DLD1 (cell line): ENCODE data around the gene ANLN.

ENCODE experiments used
- in situ Hi-C: cut with HindIII; loops from 2 replicates; pipeline ENCODE4 v1.10.0; 2017; ENCODE audit warnings: low sequenced_read_pairs

The ANLN gene

GRCh38 chr7:36407636-36408550 lies 18.2 kb downstream of the ANLN start:
- in situ Hi-C loops, result no loop called here

- in situ Hi-C loops, result no loop called here
Observed at GRCh38 chr7:36408589-36408988, 18.9 kb downstream of the ANLN start.

- in situ Hi-C loops, result no loop called here
Observed at GRCh38 chr7:36409180-36409579, 19.5 kb downstream of the ANLN start.

GRCh38 chr7:36415144-36415543 lies 25.5 kb downstream of the ANLN start:
- in situ Hi-C loops, result no loop called here

- in situ Hi-C loops, result no loop called here
Observed at GRCh38 chr7:36416251-36416650, 26.6 kb downstream of the ANLN start.

GRCh38 chr7:36420307-36420706 lies 30.6 kb downstream of the ANLN start:
- in situ Hi-C loops, result no loop called here

GRCh38 chr7:36422072-36422471 lies 32.4 kb downstream of the ANLN start:
- in situ Hi-C loops, result no loop called here

GRCh38 chr7:36423633-36424032 lies 34.0 kb downstream of the ANLN start:
- in situ Hi-C loops, result no loop called here

- in situ Hi-C loops, result no loop called here
Observed at GRCh38 chr7:36430186-36430585, 40.5 kb downstream of the ANLN start.

GRCh38 chr7:36430881-36431280 lies 41.2 kb downstream of the ANLN start:
- in situ Hi-C loops, result no loop called here

- in situ Hi-C loops, result no loop called here
Observed at GRCh38 chr7:36438211-36438610, 48.5 kb downstream of the ANLN start.

- in situ Hi-C loops, result no loop called here
Observed at GRCh38 chr7:36439624-36440023, 50.0 kb downstream of the ANLN start.

GRCh38 chr7:36440880-36441279 lies 51.2 kb downstream of the ANLN start:
- in situ Hi-C loops, result no loop called here

GRCh38 chr7:36441344-36442022 lies 51.8 kb downstream of the ANLN start:
- in situ Hi-C loops, result no loop called here

- in situ Hi-C loops, result no loop called here
Observed at GRCh38 chr7:36448781-36449379, 59.2 kb downstream of the ANLN start.

- in situ Hi-C loops, result no loop called here
Observed at GRCh38 chr7:36449685-36450084, 60.0 kb downstream of the ANLN start.

- in situ Hi-C loops, result no loop called here
Observed at GRCh38 chr7:36453769-36454168, 64.1 kb downstream of the ANLN start.

GRCh38 chr7:36455646-36456045 lies 66.0 kb downstream of the ANLN start:
- in situ Hi-C loops, result no loop called here

GRCh38 chr7:36456138-36456537 lies 66.5 kb downstream of the ANLN start:
- in situ Hi-C loops, result no loop called here

- in situ Hi-C loops, result no loop called here
Observed at GRCh38 chr7:36456548-36456947, 66.9 kb downstream of the ANLN start.

GRCh38 chr7:36459236-36459960 lies 69.7 kb downstream of the ANLN start:
- in situ Hi-C loops, result no loop called here
